Activated CD8-positive, alpha-beta memory T cell treated with anti-CD3 and anti-CD28 coated beads, Interleukin-2, amount 10 ng/mL, durations not matched to agents 7 days and 5 days (primary cell): ENCODE data around the gene BARX1. TPM values are rescaled to one million over a fixed set of nuclear protein-coding genes. Genes with fewer than 3 reads are reported as not detected.

ENCODE experiments used
- ATAC-seq: fragments of 150-1000 bp; cut with Tn5 transposase; one replicate; pipeline ENCODE4 v1.10.0; 2021; ENCODE audit warnings: moderate library complexity
- CTCF ChIA-PET: fragments of 350-600 bp; sonication (Branson Sonifier 250); formaldehyde crosslinking; loops from one replicate; lab custom pipeline; 2021; ENCODE audit warnings: antibody characterized with exemption; lab: Charles Lee
- DNase-seq: peaks from one replicate; pipeline ENCODE4 v3.0.0-alpha.2; 2020
- H3K27ac Mint-ChIP-seq: one replicate; pipeline ENCODE4 v1.8.0; 2021; ENCODE audit warnings: mild to moderate bottlenecking, mixed read lengths
- H3K27me3 Mint-ChIP-seq: one replicate; pipeline ENCODE4 v1.8.0; 2021; ENCODE audit warnings: mixed read lengths
- H3K36me3 Mint-ChIP-seq: one replicate; pipeline ENCODE4 v1.8.0; 2021; ENCODE audit warnings: mild to moderate bottlenecking, mixed read lengths
- H3K4me1 Mint-ChIP-seq: one replicate; pipeline ENCODE4 v1.8.0; 2021; ENCODE audit warnings: mixed read lengths
- H3K4me3 Mint-ChIP-seq: one replicate; pipeline ENCODE4 v1.8.0; 2021; ENCODE audit warnings: mild to moderate bottlenecking, moderate library complexity, mixed read lengths
- H3K9me3 Mint-ChIP-seq: one replicate; pipeline ENCODE4 v1.8.0; 2022; ENCODE audit warnings: low read depth, mixed read lengths
- total RNA-seq, 2 experiments: library from RNA; stranded (reverse); gene quantifications; one replicate each; pipeline ENCODE4 v1.2.3, GENCODE V29; 2021

Gene BARX1
- total RNA-seq, 2 experiments from 2014 or later = not detected

- H3K4me1 Mint-ChIP-seq = peaks cover 35% of the 10 kb centered on the region
- CTCF ChIA-PET = interaction anchor here (1.9 kb wide), 1 partner anchor 9 kb away, joined by 9 read pairs; no protein-coding TSS in a partner anchor
- peak overlapping the region; percentile 78 for H3K27ac Mint-ChIP-seq
Observed at GRCh38 chr9:93953496-93954433, 1.4 kb downstream of the BARX1 start.

GRCh38 chr9:93952784-93953495 is 2.2 kb downstream of the BARX1 start:
- Mint-ChIP-seq H3K4me1 (peaks cover 33% of the 10 kb centered on the region), H3K4me3 (peak overlapping the region; percentile 33), H3K9me3 (no peaks in the 10 kb centered on the region), H3K27me3 (peaks cover 85% of the 10 kb centered on the region), H3K27ac (peak overlapping the region; percentile 78), H3K36me3 (peaks cover 3% of the 10 kb centered on the region)
- ATAC-seq (no peak), DNase-seq (no peak)
- CTCF ChIA-PET = interaction anchor here (1.9 kb wide), 1 partner anchor 10 kb away, joined by 9 read pairs; no protein-coding TSS in a partner anchor

More at GRCh38 chr9:93953496-93954433, 1.4 kb downstream of the BARX1 start:
- peaks cover 82% of the 10 kb centered on the region for H3K27me3 Mint-ChIP-seq
- no peak for DNase-seq
- peak overlapping the region; percentile 33 for H3K4me3 Mint-ChIP-seq
- ATAC-seq = no peak
- H3K9me3 Mint-ChIP-seq = no peaks in the 10 kb centered on the region
- peaks cover 3% of the 10 kb centered on the region for H3K36me3 Mint-ChIP-seq

GRCh38 chr9:93952119-93952783 is 2.9 kb downstream of the BARX1 start:
- Mint-ChIP-seq H3K4me1 (peaks cover 33% of the 10 kb centered on the region), H3K27ac (peak overlapping the region; percentile 52), H3K9me3 (no peaks in the 10 kb centered on the region), H3K4me3 (no peak overlapping the region), H3K36me3 (peaks cover 3% of the 10 kb centered on the region), H3K27me3 (peaks cover 84% of the 10 kb centered on the region)
- DNase-seq (no peak), ATAC-seq (no peak)
- CTCF ChIA-PET = interaction anchor here (1.1 to 1.9 kb wide), 2 partner anchors 11 to 14 kb away, joined by 4 to 9 read pairs; no protein-coding TSS in a partner anchor

GRCh38 chr9:93951655-93952118 is 3.5 kb downstream of the BARX1 start:
- Mint-ChIP-seq H3K4me1 (peaks cover 33% of the 10 kb centered on the region), H3K27ac (no peak overlapping the region), H3K27me3 (peaks cover 85% of the 10 kb centered on the region), H3K9me3 (no peaks in the 10 kb centered on the region), H3K4me3 (no peak overlapping the region), H3K36me3 (peaks cover 3% of the 10 kb centered on the region)
- CTCF ChIA-PET = interaction anchor here (1.1 to 1.9 kb wide), 2 partner anchors 11 to 14 kb away, joined by 4 to 9 read pairs; no protein-coding TSS in a partner anchor
- ATAC-seq (no peak), DNase-seq (no peak)

- H3K4me3 Mint-ChIP-seq = peak overlapping the region; percentile 52
- H3K9me3 Mint-ChIP-seq = no peaks in the 10 kb centered on the region
- peaks cover 36% of the 10 kb centered on the region for H3K4me1 Mint-ChIP-seq
- H3K27ac Mint-ChIP-seq = no peak overlapping the region
- CTCF ChIA-PET = interaction anchor here (1.1 to 1.4 kb wide), 3 partner anchors 12 to 262 kb away, joined by 4 to 5 read pairs (median 4); no protein-coding TSS in a partner anchor
- no peak for ATAC-seq
- DNase-seq = no peak
- peaks cover 84% of the 10 kb centered on the region for H3K27me3 Mint-ChIP-seq
- peaks cover 3% of the 10 kb centered on the region for H3K36me3 Mint-ChIP-seq
Observed at GRCh38 chr9:93950619-93951601, 4.2 kb downstream of the BARX1 start.

GRCh38 chr9:93949694-93950449 is 5.3 kb downstream of the BARX1 start:
- Mint-ChIP-seq H3K27me3 (peaks cover 87% of the 10 kb centered on the region), H3K36me3 (peaks cover 3% of the 10 kb centered on the region), H3K4me3 (no peak overlapping the region), H3K27ac (no peak overlapping the region), H3K9me3 (no peaks in the 10 kb centered on the region), H3K4me1 (peaks cover 34% of the 10 kb centered on the region)
- CTCF ChIA-PET = interaction anchor here (1.0 to 2.3 kb wide), 4 partner anchors 11 to 263 kb away, joined by 3 to 8 read pairs (median 4); no protein-coding TSS in a partner anchor
- DNase-seq (no peak), ATAC-seq (no peak)

GRCh38 chr9:93949073-93949693 is 6.0 kb downstream of the BARX1 start:
- H3K27ac Mint-ChIP-seq = no peak overlapping the region
- no peak overlapping the region for H3K4me3 Mint-ChIP-seq
- peaks cover 93% of the 10 kb centered on the region for H3K27me3 Mint-ChIP-seq
- no peak for DNase-seq
- ATAC-seq = no peak
- H3K4me1 Mint-ChIP-seq = peaks cover 34% of the 10 kb centered on the region
- H3K36me3 Mint-ChIP-seq = peaks cover 3% of the 10 kb centered on the region
- CTCF ChIA-PET = interaction anchor here (1.0 to 2.3 kb wide), 2 partner anchors 13 to 122 kb away, joined by 3 to 8 read pairs; no protein-coding TSS in a partner anchor
- no peaks in the 10 kb centered on the region for H3K9me3 Mint-ChIP-seq

- DNase-seq = no peak
- Mint-ChIP-seq H3K36me3 (peaks cover 3% of the 10 kb centered on the region), H3K27ac (no peak overlapping the region), H3K4me3 (no peak overlapping the region), H3K4me1 (peaks cover 29% of the 10 kb centered on the region), H3K27me3 (peaks cover 94% of the 10 kb centered on the region), H3K9me3 (no peaks in the 10 kb centered on the region)
- CTCF ChIA-PET = interaction anchor here (1.0 to 2.3 kb wide), 2 partner anchors 14 to 121 kb away, joined by 3 to 8 read pairs; no protein-coding TSS in a partner anchor
- ATAC-seq = no peak
Observed at GRCh38 chr9:93948441-93949072, 6.6 kb downstream of the BARX1 start.

GRCh38 chr9:93947409-93948070 is 7.6 kb downstream of the BARX1 start:
- no peak overlapping the region for H3K27ac Mint-ChIP-seq
- H3K27me3 Mint-ChIP-seq = peaks cover 94% of the 10 kb centered on the region
- peaks cover 22% of the 10 kb centered on the region for H3K4me1 Mint-ChIP-seq

GRCh38 chr9:93946338-93946712 is 8.8 kb downstream of the BARX1 start:
- no peak for DNase-seq
- Mint-ChIP-seq H3K4me3 (peak overlapping the region; percentile 16), H3K9me3 (no peaks in the 10 kb centered on the region), H3K4me1 (peaks cover 19% of the 10 kb centered on the region), H3K36me3 (peaks cover 3% of the 10 kb centered on the region), H3K27me3 (peaks cover 95% of the 10 kb centered on the region), H3K27ac (no peak overlapping the region)
- CTCF ChIA-PET = no interaction called here
- no peak for ATAC-seq

More at GRCh38 chr9:93947409-93948070, 7.6 kb downstream of the BARX1 start:
- no peak for ATAC-seq
- no peak overlapping the region for H3K4me3 Mint-ChIP-seq
- CTCF ChIA-PET = interaction anchor here (2.3 kb wide), 1 partner anchor 15 kb away, joined by 8 read pairs; no protein-coding TSS in a partner anchor
- H3K36me3 Mint-ChIP-seq = peaks cover 3% of the 10 kb centered on the region
- H3K9me3 Mint-ChIP-seq = no peaks in the 10 kb centered on the region
- DNase-seq = no peak
